NCI-H2081 (cell line): ENCODE measurements around the gene COL9A1.
A peak's percentile ranks its signal among the peaks of the same experiment; 100 is the strongest.
"Not testable (repeated sequence)": the region's sequence is repeated elsewhere in the genome, so short reads cannot be mapped to it uniquely, and the experiment has no call there.

Experiments
- DNase-seq, 2 experiments: peaks; one replicate each; lab custom pipeline; 2025; lab: John Stamatoyannopoulos, UW

Gene COL9A1

DNA sequence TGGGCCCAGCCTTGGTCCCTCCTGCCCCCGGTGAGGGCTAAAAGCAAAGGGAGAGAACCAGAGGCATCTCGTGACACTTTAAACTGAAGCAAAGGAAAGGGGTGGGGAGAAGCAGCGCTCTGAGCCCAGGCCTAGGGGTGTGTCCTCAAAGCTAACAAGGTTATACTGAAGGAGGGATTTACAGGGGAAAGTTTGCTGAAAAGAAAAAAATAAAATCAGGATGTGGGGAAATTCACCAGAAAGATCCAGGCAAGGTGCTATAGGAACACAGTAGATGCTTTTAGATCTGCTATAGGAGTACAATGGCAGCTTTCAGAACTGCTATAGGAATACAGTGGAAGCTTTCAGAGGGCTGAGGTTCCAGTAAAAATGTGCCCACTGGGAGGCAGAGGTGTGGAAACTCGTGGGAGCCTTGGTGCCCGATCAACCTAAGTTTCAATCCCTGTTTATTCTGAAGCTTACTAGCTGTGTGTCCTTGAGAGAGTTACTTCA lies at the start of gene COL9A1:
TSS of gene COL9A1 (minus strand) at position 51 of the 492 bp plus-strand sequence. CDS start 160 bp downstream, outside the sequence.
- no peak for DNase-seq

DNA sequence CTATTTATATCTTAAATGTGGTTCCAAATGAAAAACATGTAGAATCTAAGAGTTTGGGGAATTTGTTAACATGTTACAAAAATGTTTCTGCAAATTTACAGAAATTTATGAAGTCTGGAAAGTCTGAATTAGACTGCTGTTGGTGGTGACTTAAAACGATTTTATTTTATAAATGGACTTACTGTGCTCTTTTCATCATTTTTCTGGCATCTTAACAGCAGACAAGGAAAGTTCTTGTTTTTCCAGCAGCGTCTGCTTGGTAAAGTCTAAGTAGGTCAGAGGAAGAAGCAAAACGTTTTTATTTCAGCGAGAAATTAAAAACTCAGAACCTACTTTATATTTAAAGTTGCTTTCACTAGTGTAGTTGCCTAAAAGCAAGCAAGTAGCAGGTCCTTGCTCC lies 48.6 kb upstream of the COL9A1 start:
- no peak for DNase-seq

DNA sequence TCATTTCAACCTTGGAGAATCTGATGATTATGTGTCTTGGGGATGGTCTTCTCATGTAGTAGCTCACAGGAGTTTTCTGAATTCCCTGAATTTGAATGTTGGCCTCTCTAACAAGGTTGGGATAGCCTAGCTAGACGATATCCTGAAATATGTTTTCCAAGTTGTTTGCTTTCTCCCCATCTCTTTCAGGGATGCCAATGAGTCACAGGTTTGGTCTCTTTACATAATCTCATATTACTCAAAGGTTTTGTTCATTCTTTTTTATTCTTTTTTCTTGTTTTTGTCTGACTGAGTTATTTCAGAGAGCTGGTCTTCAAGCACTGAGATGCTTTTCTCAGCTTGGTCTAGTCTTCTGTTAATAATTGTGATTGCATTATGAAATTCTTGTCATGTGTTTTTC lies 42.7 kb upstream of the COL9A1 start:
- DNase-seq: no peak

DNA sequence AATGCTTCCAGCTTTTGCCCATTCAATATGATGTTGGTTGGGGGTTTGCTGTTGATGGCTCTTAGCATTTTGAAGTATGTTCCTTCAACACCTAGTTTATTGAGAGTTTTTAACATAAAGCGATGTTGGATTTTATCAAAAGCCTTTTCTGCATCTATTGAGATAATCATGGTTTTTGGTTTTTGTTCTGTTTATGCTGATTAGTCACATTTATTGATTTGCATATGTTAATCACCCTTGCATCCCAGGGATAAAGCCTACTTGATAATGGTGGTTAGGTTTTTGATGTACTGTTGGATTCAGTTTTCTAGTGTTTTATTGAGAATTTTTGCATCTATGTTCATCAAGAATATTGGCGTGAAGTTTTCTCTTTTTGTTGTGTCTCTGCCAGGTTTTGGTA lies 40.4 kb upstream of the COL9A1 start:
- no peak for DNase-seq

DNA sequence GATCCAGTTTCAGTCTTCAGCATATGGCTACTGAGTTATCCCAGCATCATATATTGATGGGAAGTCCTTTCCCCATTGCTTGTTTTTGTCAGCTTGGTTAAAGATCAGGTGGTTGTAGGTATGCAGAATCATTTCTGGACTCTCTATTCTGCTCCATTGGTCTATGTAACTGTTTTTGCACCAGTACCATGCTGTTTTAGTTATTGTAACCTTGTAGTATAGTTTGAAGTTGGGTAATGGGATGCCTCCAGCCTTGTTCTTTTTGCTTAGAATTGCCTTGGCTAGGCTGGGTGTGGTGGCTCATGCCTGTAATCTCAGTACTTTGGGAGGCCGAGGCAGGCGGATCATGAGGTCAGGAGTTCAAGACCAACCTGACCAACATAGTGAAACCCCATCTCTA lies 36.9 kb upstream of the COL9A1 start:
- not testable (repeated sequence) for DNase-seq

DNA sequence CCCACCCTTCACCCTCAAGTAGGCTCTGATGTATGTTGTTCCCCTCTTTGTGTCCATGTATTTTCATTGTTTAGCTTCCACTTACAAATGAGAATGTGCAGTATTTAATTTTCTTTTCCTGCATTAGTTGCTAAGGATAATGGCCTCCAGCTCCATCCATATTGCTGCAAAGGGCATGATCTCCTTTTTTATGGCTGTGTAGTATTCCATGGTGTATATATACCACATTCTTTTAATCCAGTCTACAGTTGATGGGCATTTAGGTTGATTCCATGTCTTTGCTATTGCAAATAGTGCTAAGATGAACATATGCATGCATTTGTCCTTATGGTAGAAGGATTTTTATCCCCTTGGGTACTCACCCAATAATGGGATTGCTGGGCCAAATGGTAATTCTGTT lies 35.9 kb upstream of the COL9A1 start:
- DNase-seq: no peak

DNA sequence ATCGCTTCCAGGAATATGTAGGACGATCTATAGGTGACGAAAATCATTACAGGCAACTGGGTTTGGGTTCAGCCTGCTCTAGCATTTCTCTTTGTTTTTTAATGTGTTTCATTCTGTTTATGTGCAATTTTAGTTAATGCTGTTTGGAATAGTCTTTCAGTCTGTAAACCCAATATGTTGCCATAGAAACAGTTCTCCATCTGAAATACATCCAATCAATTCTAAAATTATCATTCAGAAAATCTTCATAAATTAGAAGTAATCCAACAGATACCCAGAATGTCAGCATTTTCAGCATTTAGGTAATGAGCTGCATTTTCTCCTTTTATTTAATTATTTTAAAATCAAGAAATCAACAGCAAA lies 34.8 kb upstream of the COL9A1 start:
- DNase-seq: no peak

DNA sequence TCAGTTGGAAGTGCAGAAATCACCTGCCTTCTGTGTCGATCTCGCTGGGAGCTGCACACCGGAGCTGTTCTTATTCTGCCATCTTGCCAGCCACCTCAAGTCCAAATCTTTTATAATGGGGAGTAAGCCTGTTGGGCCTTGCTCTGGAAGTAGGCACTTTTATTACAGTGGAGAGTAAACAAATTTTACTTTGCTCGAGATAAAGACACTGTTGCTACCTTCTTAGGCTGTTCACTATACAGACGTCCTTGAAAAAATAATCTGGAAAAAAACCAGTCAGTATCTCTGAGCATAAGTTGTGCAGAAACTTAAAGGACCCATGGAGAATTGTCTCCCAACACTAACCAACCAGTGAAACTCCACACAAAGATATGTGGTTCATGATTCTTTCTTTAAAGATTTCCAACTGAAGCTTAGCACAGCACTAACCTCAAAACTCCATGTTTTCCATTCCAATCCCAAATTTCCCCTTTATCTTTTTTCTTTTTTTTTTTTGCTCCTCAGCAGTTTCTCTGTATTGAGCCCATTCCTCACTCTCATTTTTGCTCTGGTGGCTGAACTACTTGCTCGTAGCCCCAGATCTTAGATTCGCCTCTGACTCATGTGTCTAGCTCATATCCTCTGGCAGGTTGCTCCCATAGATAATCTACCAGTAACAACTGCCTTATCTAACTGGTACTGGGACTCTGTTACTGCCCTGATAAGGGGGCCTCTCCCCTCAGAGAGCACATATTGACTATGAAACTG lies 34.3 kb upstream of the COL9A1 start:
- no peak for DNase-seq

DNA sequence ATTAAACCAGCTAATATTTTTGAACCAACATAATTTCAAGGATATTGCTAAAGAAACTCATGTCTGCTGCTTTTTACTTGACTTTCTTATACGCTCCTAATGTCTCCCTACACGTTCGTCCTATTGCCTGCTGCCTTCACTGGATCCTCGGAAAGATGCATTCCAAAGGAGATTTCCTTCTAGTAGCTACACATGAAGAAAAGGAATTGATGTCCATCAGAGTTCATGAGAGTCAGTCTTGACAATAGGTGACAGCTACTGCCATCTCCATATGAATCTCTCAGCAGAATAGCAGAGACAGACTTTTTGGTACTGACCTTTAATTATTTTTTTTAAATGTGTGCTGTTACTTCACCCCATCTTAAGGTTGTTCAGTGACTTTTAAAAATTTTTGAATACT lies 24.2 kb upstream of the COL9A1 start:
- no peak for DNase-seq

DNA sequence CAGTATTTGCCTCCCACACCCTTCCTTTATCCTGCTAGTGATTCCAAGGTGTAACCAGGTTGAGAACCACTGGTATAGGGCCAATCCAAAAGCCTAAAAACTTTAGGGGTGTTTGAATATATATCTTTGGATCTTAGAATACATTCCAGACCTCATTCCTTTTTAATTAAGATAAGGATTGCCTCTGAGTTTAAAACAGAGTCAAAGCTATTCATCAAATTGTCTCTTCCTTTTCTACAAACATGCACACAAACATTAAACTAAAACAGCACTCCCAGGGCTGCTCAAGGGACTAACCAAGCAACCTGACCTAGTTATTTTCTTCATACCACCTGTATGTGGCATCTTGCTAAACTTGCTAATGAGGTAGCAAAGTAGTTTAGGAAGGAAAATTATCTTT lies 22.1 kb upstream of the COL9A1 start:
- DNase-seq: no peak

DNA sequence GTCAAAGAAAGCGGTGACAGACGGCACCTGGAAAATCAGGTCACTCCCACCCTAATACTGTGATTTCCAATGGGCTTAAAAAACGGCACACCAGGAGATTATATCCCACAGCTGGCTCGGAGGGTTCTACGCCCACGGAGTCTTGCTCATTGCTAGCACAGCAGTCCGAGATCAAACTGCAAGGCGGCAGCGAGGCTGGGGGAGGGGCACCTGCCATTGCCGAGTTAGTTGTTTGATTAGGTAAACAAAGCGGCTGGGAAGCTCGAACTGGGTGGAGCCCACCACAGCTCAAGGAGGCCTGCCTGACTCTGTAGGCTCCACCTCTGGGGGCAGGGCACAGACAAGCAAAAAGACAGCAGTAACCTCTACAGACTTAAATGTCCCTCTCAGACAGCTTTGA lies 14.9 kb upstream of the COL9A1 start:
- DNase-seq: not testable (repeated sequence)

DNA sequence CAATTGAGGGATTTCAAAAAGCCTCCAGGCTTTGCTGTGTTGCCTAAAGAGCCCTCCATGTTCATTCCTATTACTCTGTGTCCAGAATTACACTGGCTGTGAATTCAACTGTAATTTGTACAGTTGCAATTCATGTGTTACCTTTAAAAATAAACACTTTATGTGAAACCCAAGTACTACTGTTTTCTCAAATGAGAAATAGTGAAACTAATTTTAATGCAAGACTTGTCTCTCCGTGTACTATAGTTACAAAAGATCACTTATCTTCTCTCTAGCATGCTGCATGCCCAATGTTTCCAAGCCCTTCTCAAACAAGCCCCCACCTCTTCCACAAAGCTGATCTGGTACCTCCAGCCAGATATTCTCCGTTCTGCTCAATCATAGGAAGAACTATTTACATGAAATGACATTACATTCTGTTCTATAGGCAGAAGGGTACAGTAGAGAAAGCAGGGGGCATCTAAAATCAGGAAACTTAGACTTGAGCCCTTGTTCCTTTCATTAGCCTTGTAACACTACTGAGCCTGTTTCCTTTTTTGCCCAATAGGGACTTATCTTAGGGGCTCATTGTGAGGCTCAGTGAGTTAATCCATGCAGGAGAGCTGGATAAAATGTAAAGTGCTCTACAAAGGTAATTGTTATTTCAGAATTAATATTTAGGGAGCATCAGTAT lies 12.3 kb upstream of the COL9A1 start:
- no peak for DNase-seq

DNA sequence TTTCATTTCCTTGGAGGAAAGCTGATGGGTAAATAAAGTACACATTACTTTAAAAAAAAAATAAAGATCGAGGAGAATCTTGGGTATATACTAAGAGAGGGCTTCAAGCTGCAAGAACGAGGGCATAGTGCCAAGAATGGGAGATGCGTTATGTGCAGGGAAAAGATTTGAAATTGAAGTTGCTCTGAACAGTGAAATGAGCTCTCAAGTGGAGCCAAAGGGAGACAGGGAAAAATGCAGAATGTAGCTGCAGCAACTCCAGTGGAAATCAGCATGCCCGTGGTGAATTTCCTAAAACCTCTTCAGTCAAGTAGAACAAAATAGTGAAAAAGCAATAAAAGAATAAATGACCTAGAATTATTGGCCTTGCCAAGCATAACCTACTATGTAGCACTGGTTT lies 11.4 kb upstream of the COL9A1 start:
- DNase-seq: no peak

DNA sequence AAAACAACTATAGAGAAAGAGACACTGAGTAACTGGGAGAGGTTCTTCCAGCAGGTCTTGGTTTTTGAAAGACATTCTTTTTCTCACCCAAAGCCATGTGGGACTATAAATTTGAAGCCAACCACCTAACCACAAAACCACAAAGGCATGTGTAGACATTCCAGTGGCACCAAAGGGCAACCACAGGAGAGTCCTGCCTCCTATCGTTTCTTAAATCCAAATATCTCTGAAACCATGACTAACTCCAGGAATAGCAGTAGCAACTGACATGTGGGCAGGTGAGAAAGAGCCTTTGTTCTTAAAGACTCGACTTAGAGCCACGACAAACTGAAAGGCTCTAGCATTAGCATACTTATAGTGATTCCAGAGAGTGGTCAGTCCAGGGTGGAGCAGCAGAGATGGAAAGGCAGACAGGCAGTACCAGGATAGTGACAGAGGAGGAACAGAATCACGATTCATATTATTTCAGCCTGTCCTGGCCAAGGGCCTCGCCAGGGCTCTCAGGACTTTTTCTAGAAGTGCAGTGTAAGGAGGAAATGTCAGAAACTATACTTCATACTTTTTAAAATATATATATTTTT lies 9.4 kb upstream of the COL9A1 start:
- no peak for DNase-seq

DNA sequence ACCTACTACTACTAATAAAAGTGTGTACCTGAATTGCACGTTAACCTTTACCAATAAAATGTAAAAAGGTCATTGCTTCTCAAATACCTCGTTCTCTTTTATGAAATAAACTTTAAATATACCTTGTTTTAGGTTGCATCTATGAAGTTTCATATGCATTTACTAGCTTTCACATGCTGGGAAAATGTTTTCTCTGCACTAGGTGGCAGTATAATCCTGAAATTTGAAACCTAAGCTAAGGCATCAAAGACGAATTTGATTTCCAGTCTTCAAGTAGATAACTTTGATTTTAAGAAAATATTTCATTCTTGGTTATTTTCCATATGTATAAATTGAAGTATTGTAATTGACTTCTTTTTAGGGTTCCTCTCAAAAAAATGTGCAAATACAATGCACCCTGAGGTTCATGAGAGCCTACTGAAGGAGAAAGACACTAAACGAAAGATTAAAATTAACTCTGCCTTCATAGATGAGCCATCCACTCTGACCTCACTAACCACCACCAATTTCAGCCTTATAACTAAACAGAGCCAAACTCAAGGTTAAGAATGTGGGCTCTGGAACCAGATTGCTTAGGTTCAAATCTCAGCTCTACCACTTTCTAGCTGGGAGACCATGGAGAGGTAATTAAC lies 7.3 kb upstream of the COL9A1 start:
- peak; percentile 21 to 48 for DNase-seq

DNA sequence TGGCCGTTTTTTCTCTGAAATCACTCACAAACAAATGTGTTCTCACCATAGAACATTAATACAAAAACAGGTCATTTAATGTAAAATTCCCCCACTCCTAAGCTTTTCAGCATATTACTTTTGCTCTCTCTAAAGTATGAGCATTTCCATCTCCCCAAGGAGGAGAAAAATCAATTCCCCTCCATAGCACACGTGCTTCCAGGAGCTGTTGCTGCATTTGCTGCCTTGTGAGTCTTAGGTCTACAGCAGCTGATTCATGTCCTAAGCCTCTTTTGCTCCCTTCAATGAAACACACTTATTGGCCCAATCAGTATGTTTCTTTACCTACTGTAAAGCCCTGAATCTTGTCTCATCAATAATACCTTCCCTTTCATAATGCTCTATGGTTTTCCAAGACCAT lies 6.4 kb upstream of the COL9A1 start:
- DNase-seq: no peak

DNA sequence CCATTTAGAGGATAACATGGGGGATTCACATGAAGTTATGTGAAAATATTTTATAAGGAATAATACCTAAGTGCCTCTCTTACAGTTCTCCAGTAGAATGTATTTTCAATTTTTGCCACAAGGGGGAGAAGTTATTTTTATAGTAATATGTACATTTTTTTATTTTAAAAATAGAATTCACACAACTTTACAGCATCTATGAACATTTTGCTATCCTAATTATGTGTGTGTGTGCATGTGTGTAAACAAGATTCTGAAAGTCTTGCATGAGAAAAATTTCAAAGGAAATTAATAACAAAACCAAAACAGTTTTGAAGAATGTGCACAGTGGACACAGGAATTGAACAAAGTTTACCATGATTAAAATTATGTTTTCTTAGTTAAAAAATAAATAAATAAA lies 5.3 kb upstream of the COL9A1 start:
- not testable (repeated sequence) for DNase-seq

DNA sequence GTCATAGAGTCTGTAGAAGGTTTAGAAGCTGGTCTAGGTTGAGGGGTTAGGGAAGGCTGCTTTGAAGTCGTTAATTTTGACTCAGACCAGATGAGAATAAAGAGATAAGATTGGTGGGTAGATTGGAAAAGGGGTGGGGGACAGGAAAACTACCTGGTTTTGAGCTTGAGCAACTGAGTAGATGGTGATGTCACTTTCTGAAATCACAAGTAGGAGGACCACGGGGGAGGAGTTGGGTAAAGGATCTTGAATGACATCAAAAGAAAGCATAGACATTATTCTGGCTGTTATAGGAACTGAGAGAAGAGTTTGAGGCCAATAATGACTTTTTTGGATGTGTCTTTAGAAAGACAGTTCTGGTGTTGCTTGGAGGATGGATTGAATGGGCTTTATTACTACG lies 4.1 kb upstream of the COL9A1 start:
- DNase-seq: no peak

DNA sequence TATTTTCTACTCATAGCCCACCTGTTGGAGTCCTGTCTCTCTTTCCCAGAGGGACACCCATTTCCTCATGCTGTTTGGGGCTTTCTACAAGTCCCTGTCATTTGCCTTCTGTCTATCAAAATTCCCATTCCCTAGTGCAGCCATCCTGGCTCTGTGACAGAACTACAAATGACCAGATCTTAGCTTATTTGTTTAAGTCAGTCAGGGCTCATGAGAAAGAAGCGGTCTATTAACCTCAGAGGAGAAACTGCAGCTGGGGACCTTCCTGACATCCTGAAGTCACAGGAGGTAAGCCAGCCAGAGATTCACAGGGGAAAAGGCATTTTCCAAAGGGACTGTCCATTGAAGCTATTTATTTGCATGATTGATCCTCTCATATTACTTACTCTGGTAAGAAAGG lies 1.7 kb upstream of the COL9A1 start:
- no peak for DNase-seq

DNA sequence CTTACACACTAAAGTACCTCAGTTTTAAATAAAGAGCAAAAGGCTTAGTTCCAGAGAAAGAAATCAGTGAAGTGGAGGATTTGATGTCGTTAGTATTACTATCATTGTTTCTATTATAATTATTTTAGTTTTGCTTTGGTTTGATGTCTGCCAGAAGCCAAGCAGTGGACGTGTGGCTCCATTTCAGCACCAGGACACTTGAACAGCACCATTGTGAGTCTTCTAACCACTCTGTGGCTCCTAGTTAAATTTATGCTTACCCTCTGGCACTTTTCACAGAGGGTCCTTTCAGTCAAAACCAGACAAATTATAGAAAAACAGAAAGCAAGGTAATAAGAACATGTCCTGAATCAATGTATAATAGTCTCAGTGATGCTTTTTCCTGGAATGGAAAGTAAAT lies 3.4 kb downstream of the COL9A1 start:
- DNase-seq: no peak

DNA sequence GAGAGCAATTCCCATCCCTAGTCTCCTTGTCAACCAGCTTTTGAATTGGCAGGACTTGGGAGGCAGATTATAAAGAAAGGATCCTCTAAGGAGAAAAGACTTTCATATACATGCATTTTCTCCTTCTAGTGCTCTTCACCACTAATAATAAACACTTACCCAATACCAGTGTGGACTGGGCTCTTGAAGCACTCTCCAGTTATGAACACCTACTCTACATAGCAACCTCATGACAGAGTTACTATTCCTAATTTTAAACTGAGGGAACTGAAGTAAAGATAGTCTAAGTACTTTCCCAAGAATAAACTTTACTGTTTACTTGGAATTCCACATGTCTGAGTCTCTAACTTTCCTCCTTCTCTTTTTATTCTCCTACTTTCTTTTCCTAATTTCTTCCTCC lies 4.8 kb downstream of the COL9A1 start:
- no peak for DNase-seq

DNA sequence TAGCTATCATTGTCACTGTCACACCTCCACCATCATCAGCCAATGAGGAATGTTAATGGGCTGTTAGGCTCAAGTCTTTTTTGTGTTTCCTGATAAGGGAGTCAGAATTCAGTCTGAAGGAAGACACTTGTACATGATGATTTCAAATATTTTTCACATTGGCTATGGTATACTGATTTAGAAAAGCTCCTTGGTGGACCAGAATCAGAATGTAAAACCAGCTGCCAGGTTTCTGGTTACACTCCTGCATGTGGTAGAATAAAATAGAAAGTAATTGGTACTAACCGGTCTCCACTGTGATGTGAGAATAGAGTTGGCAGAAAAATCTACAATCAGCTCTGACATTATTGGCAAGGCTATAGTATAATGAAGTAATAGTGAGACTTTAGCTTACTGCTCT lies 10.7 kb downstream of the COL9A1 start:
- DNase-seq: peak; percentile 19 to 76

DNA sequence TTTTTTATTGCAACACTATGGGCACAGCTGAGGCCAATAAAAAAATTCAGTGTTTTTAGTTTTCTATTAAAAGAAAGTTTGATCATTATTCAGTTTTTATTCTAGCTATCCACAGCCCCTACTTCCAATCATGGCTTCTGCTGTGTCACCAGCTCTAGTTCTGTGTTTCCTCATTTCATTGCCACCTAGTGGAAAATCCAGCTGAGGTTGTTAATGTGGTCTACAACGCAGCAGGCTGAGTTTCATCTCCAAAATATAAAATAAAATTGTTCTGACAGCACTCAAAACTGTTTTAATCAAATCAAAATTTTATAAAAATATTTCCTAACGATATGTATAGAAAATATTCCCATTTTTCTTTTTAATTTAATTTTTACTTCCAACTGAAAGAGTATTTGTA lies 13.6 kb downstream of the COL9A1 start:
- DNase-seq: peak in 1 of 2 experiments; percentile 20
